Stimulated activated naive CD4-positive, alpha-beta T cell (primary cell): ENCODE data around the gene TSBP1.
A peak's percentile ranks its signal among the peaks of the same experiment; 100 is the strongest.
"Not testable (repeated sequence)": the region's sequence is repeated elsewhere in the genome, so short reads cannot be mapped to it uniquely, and the experiment has no call there.

Experiments used
- DNase-seq, 6 experiments: peaks; one replicate each; lab custom pipeline; 2025; lab: John Stamatoyannopoulos, UW

The TSBP1 gene

GRCh38 chr6:32288426-32288825 is 83.3 kb downstream of the TSBP1 start:
- DNase-seq = no peak

GRCh38 chr6:32273801-32274577 is 97.7 kb downstream of the TSBP1 start:
- DNase-seq = not testable (repeated sequence)

- peak in 3 of 6 experiments; percentile 16 to 44 (median 31) for DNase-seq
These were observed 100.3 kb downstream of the TSBP1 start for GRCh38 chr6:32271429-32271828.

DNA sequence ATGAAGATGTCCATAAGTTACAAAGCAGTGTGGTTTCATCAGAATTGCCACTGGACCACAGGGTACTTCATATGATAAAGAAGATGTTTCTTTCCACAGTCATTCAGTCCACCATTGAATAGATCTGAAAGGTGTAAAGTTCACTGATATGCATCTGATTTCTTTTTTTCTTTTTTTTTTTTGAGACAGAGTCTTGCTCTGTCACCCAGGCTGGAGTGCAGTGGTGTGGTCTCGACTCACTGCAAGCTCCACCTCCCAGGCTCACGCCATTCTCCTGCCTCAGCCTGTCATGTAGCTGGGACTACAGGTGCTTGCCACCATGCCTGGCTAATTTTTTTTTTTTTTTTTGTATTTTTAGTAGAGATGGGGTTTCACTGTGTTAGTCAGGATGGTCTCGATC is 103.2 kb downstream of the TSBP1 start:
- DNase-seq = not testable (repeated sequence)

- no peak for DNase-seq
These were observed 104.7 kb downstream of the TSBP1 start for GRCh38 chr6:32267035-32267434.

DNA sequence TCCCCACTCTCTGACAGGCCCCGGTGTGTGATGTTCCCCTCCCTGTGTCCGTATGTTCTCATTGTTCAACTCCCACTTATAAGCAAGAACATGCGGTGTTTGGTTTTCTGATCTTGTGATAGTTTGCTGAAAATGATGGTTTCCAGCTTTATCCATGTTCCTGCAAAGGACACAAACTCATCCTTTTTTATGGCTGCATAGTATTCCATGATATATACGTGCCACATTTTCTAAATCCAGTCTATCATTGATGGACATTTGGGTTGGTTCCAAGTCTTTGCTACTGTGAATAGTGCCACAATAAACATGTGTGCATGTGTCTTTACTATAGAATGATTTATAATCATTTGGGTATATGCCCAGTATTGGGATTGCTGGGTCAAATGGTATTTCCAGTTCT is 114.4 kb downstream of the TSBP1 start:
- not testable (repeated sequence) for DNase-seq

- DNase-seq = peak in 5 of 6 experiments; percentile 16 to 45 (median 38)
These were observed 116.2 kb downstream of the TSBP1 start for GRCh38 chr6:32255199-32256153.

DNA sequence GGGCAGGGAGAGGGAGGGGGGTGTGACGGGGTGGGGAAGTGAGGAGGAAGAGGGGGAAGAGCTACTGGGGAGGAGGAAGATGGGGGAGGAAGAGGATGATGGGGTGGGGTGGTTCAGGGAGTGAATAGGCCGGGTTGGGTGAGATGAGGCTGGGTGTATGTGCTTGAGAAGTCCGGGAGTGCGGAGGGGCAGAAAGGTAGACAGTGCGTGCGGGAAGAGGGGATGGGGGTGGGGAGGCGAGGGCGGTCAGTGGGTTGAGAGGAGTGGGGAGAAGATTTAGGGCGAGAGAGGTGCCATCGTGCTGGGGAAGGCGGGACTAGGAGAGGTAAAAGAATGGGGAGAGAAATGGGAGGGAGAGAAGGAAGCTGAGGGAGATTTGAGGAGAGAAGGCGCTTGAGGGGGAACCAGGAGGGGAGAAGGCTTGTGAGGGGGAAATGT is 116.9 kb downstream of the TSBP1 start:
- DNase-seq = no peak

GRCh38 chr6:32252331-32253009 is 119.2 kb downstream of the TSBP1 start:
- DNase-seq = peak in 2 of 6 experiments; percentile 9 to 12

DNA sequence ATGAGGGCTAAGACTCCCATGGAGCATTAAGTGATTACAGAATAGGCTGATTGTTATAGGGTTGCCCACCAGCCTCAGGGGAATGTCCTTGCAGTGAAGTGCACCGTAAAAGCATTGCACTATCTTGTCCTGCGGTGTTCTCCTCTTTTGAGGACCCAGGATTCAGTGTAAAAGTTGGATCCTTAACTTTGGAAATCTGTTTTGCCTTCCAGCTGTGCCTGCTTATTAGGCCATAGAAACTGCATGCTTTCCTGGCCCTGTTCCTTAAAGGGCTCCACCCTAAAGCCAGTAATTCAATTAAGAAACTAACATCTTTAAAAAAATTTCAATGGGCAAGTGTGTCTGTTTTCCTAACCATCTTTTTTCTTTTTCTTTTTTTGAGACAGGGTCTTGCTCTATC is 122.4 kb downstream of the TSBP1 start:
- DNase-seq = no peak

- DNase-seq = no peak
These were observed 124.3 kb downstream of the TSBP1 start for GRCh38 chr6:32247401-32247800.

DNA sequence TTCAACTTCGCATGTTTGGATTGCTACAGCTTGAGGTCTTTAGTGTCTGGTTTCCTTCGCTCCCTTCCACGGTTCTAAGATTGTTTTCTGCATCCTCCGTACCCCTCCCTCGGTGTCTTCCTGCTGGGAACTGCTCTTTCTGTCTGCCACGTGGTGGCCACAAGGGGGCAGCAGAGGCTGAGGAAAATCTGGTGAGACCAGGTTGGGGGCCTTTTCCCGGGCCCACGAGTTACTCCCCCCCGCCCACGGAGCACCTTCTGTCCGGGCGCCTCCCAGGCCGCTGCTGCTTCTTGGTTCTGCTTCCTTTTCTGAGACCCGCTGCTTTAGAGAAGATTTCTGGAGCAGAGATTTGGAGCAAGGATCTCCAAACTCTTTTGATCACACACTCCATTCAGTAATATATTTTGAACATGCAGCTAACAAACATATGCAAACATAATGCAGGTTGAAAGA is 126.7 kb downstream of the TSBP1 start:
- DNase-seq = peak; percentile 16 to 74 (median 62)

- no peak for DNase-seq
These were observed 127.4 kb downstream of the TSBP1 start for GRCh38 chr6:32244270-32244669.
